Mesothelial cell of epicardium (in vitro differentiated cells): ENCODE measurements around the gene PPL. TPM values are rescaled to one million over a fixed set of nuclear protein-coding genes. Genes with fewer than 3 reads are reported as not detected.
A peak's percentile ranks its signal among the peaks of the same experiment; 100 is the strongest.
"Not testable (repeated sequence)": the region's sequence is repeated elsewhere in the genome, so short reads cannot be mapped to it uniquely, and the experiment has no call there.

ENCODE experiments used
- DNase-seq, 2 experiments: peaks; one replicate each; pipeline ENCODE4 v3.0.0; 2021; ENCODE audit warnings: low spot score in 2 of 2; ENCODE audit not compliant: unreplicated experiment in 2 of 2
- H3K27ac Mint-ChIP-seq: 2 replicates; pipeline ENCODE4 v1.8.0; 2021; ENCODE audit warnings: mixed read lengths
- H3K27me3 Mint-ChIP-seq: 2 replicates; pipeline ENCODE4 v1.8.0; 2021; ENCODE audit warnings: low read depth, mixed read lengths
- H3K36me3 Mint-ChIP-seq: 2 replicates; pipeline ENCODE4 v1.8.0; 2021; ENCODE audit warnings: mixed read lengths
- H3K4me1 Mint-ChIP-seq: 2 replicates; pipeline ENCODE4 v1.8.0; 2021; ENCODE audit warnings: mixed read lengths
- H3K4me3 Mint-ChIP-seq: 2 replicates; pipeline ENCODE4 v1.8.0; 2021; ENCODE audit warnings: mild to moderate bottlenecking, moderate library complexity, mixed read lengths
- H3K9me3 Mint-ChIP-seq: 2 replicates; pipeline ENCODE4 v1.8.0; 2021; ENCODE audit warnings: mixed read lengths
- total RNA-seq: library from RNA; stranded (reverse); gene quantifications from 3 replicates; pipeline ENCODE4 v1.2.1, GENCODE V29; 2021
- TF ChIP-seq, protein P1 (sequence below): fragments of 200-600 bp; sonication (generic); IDR thresholded peaks from one replicate; pipeline ENCODE4 v1.5.0; 2021; ENCODE audit warnings: antibody characterized with exemption; ENCODE audit not compliant: unreplicated experiment

The PPL gene
- total RNA-seq, 1 donor from 2014 or later = 36.8 TPM

DNA sequence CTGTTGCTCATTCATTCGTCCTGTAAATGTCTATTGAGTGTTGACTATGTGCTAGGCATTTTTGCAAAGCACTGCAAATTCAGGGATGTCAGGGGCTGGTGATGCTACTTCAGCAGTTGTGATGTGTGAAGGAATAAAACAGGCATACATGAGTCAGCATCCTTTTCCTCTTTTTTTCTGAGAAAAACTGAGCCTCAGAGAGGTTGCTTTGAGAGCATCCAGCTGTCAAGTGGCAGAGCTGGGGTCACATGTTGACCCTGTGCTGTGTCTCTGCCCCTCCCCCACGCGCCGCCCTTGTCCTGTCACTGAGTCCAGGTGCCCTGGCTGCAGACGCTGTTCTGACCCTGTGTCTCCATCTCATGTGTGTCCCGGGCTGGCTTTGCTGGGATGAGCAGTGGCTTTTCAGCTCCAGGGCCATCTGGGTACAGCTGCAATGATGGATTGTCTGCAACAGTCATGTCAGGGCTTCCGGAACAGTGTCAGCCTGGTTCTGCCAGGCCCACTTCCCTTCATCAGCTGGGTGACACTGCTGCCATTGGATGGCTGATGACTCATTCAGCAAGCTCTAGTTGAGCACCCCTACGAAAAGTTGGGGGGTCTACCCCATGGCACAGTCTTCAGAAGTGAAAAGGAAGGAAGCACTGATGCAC lies 36.1 kb upstream of the PPL start:
- Mint-ChIP-seq H3K4me3 (no peak overlapping the region), H3K4me1 (peaks cover 10% of the 10 kb centered on the region), H3K9me3 (peaks cover 4% of the 10 kb centered on the region), H3K27ac (no peak overlapping the region), H3K36me3 (no peaks in the 10 kb centered on the region), H3K27me3 (peaks cover 13% of the 10 kb centered on the region)
- TF ChIP-seq, protein P1, sequence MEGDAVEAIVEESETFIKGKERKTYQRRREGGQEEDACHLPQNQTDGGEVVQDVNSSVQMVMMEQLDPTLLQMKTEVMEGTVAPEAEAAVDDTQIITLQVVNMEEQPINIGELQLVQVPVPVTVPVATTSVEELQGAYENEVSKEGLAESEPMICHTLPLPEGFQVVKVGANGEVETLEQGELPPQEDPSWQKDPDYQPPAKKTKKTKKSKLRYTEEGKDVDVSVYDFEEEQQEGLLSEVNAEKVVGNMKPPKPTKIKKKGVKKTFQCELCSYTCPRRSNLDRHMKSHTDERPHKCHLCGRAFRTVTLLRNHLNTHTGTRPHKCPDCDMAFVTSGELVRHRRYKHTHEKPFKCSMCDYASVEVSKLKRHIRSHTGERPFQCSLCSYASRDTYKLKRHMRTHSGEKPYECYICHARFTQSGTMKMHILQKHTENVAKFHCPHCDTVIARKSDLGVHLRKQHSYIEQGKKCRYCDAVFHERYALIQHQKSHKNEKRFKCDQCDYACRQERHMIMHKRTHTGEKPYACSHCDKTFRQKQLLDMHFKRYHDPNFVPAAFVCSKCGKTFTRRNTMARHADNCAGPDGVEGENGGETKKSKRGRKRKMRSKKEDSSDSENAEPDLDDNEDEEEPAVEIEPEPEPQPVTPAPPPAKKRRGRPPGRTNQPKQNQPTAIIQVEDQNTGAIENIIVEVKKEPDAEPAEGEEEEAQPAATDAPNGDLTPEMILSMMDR = no peak
- no peak for DNase-seq

DNA sequence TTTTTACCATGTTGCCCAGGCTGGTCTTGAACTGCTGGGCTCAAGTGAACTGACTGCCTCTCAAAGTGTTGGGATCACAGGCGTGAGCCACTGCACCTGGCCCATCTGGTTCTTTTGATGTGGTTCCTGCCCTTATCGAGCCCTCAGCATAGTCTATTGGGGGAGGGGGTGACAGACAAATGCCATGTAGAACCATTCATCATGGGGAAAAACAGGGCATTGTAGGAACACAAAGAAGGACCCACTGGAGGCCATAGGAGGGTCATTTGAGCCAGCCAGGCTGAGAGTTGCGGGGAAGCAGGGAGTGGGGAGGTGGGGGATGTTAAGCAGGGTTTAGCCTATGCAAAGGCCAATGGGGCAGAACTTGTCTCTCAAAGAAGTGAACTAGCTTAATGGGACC lies 33.1 kb upstream of the PPL start:
- TF ChIP-seq, protein P1 = no peak
- peaks cover 10% of the 10 kb centered on the region for H3K4me1 Mint-ChIP-seq
- H3K36me3 Mint-ChIP-seq = no peaks in the 10 kb centered on the region
- H3K4me3 Mint-ChIP-seq = no peak overlapping the region
- no peak overlapping the region for H3K27ac Mint-ChIP-seq
- H3K27me3 Mint-ChIP-seq = peaks cover 13% of the 10 kb centered on the region
- H3K9me3 Mint-ChIP-seq = no peaks in the 10 kb centered on the region
- no peak for DNase-seq

DNA sequence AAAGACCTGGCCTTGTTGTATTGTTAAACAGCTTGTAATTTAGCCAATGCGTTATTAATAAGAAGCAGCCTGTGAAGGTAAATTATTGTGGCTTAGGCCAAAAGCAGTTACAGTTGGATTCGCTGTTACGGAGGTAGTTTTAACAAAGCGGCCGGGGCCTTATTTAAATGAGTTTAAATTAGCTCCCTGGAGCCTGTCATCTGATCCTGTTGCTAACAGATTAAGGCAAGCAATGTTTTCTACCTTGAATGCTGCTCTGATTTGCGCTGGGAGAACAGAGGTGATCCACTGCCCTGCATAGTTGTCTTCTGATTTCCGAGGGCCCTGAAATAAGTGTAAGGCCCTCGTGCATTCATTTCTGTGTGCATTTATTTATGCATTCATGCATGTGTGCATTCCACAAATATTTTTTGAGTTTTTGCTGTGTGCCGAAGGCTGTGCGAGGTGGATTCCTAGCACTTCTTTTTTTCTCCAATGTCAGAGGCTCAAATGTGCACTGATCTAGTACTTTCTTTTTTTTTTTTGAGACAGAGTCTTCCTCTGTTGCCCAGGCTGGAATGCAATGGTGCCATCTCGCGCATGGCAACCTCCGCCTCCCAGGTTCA lies 32.0 kb upstream of the PPL start:
- Mint-ChIP-seq H3K27ac (peak overlapping the region; percentile 34), H3K36me3 (no peaks in the 10 kb centered on the region)
- TF ChIP-seq, protein P1 = no peak

DNA sequence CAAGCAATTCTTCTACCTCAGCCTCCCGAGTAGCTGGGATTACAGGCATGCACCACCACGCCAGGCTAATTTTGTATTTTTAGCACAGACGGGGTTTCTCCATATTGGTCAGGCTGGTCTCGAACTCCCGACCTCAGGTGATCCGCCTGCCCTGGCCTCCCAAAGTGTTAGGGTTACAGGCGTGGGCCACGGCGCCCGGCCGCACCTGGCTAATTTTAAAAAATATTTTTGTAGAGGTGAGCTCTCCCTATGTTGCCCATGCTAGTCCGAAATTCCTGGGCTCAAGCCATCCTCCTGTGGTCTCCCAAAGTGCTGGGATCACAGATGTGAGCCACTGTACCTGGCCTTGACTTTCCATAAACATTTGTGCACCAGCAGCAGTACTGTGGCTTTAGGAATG lies 31.3 kb upstream of the PPL start:
- H3K4me1 Mint-ChIP-seq, DNase-seq, H3K9me3 Mint-ChIP-seq, H3K36me3 Mint-ChIP-seq, H3K27ac Mint-ChIP-seq, H3K4me3 Mint-ChIP-seq: not testable (repeated sequence)
- H3K27me3 Mint-ChIP-seq = peaks cover 13% of the 10 kb centered on the region

More for the DNA sequence above, 32.0 kb upstream of the PPL start:
- Mint-ChIP-seq H3K4me1 (peaks cover 10% of the 10 kb centered on the region), H3K27me3 (peaks cover 13% of the 10 kb centered on the region), H3K4me3 (no peak overlapping the region), H3K9me3 (no peaks in the 10 kb centered on the region)
- DNase-seq = no peak

DNA sequence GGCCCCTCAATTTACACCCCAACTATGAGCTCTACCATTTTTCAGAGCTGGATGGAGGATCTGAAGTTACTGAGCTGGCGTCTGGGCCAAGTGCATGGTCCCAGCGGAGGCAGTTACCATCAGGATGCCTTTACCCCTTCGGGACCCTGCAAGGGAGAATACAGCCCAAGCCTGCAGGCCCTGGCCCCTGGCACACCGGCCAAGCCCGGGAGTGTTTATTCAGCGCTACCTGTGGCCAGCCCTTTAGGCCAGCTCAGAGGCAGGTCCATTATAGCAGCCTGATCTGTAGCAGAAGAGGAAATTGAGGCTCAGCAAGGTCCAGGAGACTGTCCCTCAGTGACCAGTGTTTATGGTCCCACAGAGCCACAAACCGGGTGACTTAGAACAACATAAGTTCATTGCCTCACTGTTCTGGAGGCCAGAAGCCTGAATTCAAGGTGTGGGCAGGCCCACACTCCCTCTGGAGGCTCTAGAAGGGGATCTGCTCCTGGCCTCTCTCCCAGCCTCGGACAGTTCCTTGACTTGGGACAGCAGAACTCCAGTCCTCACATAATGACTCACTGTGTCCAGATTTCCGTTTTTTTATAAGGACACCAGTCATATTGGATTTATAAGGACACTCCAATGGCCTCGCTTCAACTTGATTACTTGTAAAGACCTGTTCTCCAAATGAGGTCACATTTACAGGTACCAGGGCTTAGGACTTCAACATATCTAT lies 29.9 kb upstream of the PPL start:
- Mint-ChIP-seq H3K27me3 (peaks cover 15% of the 10 kb centered on the region), H3K9me3 (no peaks in the 10 kb centered on the region), H3K27ac (no peak overlapping the region), H3K36me3 (no peaks in the 10 kb centered on the region), H3K4me1 (peaks cover 10% of the 10 kb centered on the region), H3K4me3 (no peak overlapping the region)
- no peak for DNase-seq
- TF ChIP-seq, protein P1 = no peak

DNA sequence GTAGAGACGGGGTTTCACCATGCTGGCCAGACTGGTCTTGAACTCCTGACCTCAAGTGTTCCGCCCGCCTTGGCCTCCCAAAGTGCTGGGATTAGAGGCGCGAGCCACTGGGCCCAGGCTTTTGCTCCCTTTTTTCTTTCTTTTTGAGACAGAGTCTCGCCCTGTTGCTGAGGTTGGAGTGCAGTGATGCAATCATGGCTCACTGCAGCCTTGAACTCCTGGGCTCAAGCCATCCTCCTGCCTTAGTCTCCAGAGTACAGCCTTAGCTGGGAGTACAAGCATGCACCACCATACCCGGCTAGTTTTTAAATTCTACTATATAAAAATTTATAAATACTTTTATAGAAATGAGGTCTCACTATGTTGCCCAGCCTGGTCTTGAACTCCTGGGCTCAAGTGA lies 26.6 kb upstream of the PPL start:
- not testable (repeated sequence) for H3K9me3 Mint-ChIP-seq, H3K4me1 Mint-ChIP-seq, H3K27ac Mint-ChIP-seq, H3K36me3 Mint-ChIP-seq, H3K4me3 Mint-ChIP-seq, DNase-seq
- H3K27me3 Mint-ChIP-seq = peaks cover 32% of the 10 kb centered on the region
